HG03139 (cell line): ENCODE results near the gene FOXD1.
"Not testable (repeated sequence)": the region's sequence is repeated elsewhere in the genome, so short reads cannot be mapped to it uniquely, and the experiment has no call there.

Experiments
- ATAC-seq: cut with Tn5 transposase; IDR thresholded peaks from one replicate; pipeline ENCODE4 v1.9.1; 2021; ENCODE audit not compliant: unreplicated experiment

The FOXD1 gene

DNA sequence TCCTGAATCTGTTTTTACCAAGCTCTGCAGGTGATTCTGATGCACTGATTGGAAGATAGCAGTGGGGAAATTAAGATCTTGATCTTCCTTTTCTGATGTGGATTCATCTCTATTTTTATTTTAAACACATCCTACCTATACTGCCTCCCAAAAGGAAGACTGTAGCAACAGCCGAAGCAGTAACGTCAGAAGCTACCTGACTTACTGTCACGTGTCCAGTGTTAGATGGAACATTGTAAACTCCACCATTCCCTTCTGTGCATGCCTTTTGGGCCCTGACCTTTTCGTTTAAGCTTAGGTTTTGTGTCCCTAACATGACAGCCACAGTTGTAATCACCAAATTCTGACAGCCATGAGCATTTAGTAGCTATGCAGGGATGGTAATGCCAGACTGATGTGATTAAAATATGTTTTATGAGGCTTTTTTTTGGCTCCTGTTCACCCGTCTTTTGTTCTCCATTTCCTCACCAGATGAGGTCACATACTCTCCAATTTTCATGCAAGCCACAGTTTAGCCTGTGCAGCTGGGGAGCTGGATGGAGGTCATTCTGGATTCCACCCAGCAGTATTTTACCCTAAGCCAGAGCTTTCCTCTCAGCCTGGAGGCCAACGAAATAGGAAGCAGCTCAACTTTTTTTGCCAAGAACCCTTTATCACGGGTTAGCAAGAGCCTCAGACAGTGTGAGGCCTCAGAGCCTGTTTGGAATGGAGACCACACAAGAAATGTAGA lies 15.6 kb upstream of the FOXD1 start:
- ATAC-seq, result no peak

DNA sequence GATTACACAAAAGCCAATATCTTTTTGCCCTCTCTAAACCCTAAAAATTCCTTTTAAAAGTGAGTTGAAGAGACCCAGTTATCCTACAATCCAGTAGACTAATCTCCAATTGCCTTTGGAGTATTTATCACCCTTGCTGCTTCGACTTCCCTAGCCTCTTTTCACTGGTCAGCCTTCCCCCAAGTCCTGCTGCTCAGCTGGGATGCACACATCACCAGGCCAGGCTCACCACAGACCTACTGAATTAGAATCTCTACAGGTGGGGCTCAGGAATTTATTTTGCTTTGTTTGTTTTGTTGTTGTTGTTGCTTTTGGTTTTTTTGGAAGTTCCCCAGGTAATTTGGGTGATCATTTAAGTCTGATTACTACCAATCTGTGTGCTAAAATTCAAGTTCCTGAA lies 11.6 kb upstream of the FOXD1 start:
- no peak for ATAC-seq

DNA sequence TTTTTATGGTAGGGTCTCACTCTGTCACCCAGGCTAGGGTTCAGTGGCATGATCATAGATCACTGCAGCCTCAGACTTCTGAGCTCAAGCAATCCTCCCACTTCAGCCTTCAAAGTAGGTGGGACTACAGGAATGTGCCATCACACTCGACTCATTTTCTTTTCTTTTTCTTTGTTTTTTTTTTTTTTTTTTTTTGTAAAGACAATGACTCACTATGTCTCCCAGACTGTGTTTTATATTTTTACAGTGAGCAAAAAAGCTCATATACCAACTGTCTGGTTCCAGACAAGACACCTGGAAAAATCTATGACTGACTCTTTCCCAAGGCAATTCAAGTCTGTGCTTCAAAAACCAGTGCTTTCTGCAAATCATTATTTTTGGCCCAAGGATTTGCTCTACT lies 10.8 kb upstream of the FOXD1 start:
- ATAC-seq, result no peak

DNA sequence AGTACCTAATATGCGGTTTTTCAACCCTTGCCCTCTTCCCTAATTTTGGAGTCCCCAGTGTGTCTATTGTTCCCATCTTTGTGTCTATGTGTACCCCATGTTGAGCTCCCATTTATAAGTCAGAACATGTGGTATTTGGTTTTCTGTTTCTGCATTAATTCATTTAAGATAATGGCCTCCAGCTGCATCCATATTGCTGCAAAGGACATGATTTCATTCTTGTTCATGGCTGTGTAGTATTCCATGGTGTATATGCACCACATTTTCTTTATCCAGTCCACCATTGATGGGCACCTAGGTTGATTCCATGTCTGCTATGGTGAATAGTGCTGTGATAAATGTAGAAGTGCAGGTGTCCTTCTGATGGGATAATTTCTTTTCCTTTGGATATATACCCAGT lies 7.9 kb upstream of the FOXD1 start:
- not testable (repeated sequence) for ATAC-seq

DNA sequence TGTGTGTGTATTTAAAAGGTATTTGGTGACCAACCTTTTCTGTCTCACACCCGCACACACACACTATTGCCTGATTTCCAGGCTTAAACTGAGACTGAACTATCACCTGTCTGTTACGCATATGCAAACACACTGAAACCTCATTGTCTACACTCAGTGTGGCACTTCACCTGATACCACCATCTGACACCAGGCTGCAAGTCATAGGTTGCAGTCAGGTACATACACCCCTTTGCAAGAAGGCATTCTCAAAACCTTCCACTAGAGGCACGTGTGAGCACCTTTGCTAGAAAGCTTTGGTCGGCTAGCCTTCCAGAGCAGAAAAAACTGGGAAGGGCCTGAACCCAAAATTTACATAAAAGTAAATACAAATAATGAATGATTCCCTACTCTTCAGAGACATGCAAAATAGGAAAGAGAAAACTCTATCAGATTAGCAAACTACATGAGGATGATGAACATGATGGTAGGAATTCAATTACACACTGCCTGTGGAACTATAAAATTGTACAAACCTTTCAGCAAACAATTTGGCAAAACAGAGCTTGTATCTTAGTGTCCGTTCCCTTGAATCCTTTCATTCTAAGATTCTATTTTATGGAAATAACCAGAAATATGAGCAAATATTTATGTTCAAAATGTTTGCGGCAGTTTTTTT lies 5.9 kb upstream of the FOXD1 start:
- ATAC-seq, result no peak

DNA sequence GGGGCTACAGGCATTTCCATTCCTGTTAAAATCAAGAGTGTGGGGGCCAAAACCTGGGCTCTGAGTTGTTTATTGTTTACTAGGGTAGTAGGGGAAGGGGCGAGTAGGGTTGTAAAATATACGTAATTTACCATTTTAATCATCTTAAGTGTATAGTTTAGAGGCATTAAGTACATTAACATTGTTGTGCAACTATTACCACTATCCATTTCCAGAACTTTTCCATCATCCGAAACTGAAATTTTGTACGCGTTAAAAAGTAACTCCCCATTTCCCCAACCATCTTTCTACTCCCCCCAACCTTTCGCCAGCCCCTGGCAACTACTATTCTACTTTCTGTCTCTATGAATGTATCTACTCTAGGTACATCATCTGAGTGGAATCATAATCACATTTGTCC lies 3.6 kb upstream of the FOXD1 start:
- no peak for ATAC-seq

DNA sequence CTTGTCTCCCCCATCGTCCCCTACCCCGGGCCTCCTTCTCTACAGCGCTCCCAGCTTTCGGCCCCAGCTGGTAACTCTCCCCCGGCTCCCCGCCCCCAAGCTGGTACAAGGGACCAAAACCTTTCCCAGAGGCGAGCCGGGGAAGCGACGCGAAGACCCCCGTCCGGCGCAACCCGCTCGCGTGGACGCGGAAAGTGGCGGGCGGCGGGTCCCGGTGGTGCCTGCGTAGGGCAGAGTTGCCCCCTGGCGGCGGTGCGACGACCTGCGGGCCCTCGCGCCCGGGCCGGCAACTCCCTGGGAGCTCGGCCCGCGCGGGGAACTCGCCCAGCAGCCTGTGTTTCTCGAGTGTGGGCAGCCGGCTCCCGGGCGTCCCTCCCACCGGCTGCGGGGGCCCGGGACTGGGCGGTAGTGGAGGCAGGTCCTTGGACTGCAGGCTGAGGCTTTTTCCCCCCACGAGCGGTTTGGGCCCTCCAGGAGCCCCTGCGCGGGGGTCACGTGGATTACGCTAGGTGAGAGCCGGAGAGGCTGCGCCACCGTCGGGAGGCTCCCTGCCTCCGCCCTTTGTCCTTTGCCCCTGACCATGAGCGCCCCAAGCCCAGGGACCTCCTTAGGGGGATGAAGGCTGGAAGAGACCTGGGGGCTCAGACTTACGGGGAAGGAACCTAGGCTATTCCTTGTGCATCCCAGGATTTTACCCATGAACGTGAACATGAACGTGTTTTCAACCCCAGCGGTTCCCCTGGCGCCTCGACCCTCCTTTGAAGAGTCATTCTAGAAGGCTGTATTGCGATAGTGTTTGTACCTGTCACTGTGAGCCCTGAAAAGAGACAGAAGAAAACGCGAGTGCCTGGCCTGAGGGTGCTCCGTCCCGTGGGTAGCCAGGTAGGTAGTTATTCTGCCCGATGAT lies 2.9 kb upstream of the FOXD1 start:
- no peak for ATAC-seq

DNA sequence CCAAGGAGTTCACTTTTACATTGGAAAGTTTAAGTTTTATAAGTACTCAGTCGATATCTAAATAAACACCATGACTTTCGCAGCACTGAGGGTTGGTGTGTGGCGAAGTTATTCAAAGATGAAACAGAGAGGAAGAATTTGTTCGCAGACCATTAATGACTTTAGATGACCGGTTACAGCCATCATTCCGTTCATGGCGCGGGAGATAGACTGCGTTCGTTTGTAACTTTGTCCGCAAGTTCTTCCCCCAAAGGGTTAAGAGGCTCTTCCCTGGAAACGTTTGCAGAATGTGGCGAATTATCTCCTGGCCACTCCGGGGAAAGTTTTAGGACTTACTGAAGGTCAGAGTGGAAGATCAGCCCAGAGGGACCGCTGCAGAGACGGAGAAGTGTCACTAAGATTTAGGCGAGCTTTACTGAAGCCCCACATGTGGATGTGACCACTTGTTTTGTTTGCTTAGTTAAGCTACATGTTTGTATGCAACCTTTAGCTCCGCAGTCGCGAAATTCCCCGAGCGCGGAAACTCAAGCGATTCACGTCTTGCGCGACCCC lies 2.2 kb upstream of the FOXD1 start:
- ATAC-seq, result no peak

DNA sequence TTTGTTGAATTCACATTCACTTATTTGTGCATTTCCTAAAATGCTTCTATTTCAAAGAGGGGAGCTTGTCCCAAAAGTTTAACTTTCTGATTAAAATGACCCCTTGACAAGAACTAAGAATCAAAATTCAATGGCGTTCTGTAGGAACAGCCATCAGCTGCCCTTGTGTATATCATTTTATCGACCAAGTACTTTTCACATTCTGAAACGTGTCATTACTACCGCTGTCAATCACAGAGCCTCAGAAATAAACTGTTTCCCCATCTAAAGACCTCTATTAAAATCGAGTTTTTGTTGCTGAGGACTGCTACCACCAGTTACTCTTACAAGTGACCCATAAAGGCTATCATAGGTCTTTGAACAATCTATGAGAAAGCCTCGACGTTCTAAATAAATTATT lies 1.6 kb upstream of the FOXD1 start:
- ATAC-seq, result no peak

DNA sequence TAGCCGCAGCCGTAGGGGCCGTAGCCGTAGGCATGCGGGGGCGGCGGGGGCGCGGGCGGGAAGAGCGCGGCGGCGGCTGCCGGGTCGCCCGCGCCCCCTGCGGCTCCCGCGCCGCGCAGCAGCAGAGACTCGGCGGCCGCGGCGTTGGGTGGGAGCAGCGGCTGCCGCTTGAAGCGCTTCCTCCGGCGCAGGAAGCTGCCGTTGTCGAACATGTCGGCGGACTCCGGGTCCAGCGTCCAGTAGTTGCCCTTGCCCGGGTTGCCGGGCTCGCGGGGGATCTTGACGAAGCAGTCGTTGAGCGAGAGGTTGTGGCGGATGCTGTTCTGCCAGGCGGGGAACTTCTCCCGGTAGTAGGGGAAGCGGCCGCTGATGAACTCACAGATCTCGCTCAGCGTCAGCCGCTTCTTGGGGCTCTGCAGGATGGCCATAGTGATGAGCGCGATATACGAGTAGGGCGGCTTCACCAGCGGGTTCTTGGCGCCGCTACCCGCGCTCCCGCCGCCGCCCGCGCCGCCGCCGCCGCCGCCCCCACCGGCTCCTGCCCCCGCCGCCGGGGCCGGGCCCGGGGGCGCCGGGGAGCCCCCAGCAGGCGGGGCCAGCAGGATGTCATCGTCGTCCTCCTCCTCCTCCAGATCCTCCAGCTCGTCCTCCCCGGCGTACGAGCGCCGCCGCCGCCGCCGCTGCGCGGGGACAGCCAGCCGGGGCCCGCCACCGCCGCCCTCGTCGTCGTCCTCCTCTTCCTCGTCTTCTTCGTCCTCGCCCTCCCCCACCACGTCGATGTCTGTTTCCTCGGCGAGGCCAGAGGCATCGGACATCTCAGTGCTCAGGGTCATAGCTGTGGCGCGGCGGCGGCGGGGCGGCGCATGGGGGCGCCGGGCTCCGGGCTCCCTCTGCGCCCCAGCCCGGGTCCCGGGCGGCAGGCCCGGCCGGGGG lies 781 bp downstream of the FOXD1 start:
- ATAC-seq, result no peak

DNA sequence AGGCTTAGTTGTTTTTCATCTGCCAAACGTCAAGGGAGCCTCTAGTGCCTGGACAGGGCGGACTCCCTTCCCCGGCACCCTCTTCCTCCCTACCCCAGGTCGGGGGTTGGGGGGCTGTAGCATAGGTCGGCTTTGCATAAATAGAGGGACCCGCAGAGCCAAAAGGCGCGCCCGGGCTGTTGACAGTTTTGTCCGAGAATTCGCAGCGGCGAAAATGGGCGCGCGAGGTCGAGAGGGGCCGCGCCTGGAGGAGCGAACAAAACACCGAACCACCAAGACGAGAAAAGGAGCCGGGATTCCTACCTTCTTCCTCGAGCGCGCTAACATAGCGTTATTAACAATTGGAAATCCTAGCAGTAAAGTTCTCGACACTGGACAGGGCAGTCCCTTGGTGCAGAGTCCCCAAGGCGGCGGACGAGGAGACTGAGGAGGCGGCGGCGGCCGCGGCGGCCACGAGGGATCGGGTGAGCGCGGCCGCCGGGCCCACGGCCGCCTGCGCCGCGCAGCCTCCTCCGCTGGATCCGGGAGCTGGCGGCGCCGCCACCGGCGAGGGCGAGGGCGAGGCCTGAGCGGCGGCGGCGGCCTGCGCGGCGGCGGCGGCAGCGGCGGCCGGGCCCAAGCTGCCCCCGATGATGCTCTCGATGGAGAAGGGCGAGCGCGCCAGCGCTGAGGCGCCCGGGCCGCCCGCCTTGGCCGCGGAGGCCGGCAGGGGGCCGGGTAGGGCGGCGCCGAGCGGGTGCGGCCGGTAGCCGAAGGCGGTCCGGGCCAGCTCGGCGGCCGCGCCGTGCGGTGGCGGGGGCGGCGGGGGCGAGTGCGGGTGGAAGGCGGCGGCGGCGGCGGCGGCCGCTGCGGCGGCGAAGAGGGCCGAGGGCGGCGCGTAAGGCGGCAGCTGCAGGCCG lies 1.7 kb downstream of the FOXD1 start:
- ATAC-seq, result no peak

DNA sequence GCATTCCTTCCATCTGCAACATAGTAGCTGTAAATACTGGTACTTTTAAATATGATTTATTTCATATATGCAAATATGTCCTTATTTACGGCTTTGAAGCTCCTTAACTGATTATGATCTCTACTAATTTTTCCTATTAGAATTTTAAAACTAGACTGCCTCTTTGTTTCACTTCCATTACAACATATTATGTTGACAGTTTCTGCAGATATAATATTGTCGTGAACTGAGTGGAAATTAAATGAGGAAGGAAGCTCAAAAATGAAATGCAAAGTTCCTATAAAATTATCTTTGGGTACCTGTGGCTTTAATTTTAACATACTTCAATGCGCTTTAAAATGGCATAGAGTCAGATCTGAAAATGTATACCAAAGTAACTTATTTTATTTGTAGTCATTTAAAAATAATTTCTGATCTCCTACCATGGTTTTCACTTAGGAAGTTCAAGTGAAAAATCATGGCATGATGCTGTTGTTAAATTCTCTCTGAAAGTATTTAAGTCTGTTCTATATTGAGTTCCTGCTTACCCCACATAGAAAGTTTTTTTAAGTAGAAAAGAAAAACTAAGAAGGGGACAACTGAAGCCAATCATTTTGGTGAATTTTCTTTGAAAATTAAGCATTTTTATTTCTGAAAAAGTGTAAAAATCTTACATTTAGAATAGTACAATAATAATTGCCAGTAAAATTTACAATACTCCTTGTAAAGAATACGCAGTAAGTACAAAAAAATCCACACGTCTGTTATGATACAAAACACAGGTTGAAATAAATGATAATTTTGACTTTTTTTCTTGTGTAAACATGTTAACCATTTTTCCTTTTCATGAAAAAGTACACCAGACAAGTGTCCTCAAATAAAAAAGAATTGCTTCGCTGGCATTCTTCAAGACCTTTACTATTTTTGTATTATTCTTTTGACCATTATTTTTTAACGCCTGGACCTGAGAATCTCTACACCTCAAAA lies 2.6 kb downstream of the FOXD1 start:
- ATAC-seq, result no peak

DNA sequence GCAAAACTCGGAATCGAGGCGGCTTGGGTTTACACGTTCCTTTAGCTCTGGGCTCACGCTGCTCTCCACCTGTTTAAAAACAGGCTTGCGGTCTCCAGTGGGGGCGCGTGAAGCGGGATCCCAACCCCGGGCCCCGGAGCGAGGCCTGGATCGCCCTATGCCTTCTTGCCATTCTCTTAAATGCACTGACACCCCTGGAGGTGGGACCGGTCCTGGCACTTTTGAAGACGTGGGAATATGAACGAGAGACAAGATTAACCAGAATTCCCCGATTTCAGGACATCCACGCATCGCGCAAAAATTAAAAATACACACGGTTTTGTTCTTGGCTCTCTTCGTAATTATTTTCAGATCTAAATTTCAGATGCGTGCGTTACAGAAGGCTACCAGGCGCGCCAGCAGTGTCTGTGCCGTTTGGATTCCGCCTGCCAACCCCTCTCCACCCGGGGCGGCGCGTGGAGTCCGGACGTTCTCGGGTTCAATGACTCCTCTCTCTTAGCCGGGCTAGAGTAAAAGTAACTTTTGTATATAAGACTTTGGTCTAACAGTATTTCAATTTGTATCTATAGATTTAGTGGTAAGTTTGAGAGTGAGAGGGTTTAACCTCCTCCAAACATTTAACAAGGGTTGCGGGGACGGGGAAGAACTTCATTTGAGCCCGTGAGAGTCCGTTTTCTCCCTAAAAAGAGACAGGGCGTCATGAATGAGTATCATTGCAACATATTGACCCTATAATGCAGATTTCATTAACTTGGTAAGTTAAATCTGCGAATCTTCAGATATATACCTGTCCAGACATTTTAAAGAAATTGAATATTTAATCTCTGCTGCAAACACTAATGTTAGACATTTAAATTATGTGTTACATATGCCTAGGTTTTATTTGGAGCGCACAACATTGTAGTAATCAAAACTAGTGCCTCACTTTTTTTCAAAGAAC lies 3.8 kb downstream of the FOXD1 start:
- ATAC-seq, result no peak

DNA sequence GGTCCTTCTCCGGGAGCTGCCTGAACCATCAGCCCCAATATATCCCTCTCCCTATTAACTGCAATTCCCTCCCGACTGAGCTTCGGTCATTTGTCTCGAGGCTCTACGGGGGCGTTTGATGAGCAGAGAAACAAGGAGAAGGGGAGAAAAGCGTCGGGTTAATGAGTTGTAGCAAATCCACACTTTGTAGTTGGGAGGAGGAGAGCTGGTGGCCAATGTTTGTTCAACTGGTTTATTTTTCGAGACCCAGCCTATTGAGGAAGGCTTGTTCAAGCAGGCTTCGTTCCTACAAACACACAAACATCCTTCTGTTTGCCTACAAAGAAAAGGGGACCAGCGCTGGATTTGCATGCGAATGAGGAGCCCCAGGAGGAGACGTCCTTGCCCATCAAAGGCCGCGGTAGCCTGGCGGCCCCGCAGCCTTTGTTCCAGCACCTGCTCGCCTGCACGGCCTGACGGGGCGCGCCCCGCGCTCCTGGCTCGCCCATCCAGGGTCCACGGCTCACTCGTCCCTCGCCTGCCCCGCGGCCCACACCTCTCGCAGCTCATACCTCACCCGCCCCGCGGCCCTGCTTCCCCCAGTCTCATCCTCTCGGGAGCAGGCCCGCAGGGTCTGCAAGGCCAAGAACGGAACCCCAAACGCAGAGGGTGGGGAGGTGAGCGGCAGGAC lies 4.6 kb downstream of the FOXD1 start:
- no peak for ATAC-seq

DNA sequence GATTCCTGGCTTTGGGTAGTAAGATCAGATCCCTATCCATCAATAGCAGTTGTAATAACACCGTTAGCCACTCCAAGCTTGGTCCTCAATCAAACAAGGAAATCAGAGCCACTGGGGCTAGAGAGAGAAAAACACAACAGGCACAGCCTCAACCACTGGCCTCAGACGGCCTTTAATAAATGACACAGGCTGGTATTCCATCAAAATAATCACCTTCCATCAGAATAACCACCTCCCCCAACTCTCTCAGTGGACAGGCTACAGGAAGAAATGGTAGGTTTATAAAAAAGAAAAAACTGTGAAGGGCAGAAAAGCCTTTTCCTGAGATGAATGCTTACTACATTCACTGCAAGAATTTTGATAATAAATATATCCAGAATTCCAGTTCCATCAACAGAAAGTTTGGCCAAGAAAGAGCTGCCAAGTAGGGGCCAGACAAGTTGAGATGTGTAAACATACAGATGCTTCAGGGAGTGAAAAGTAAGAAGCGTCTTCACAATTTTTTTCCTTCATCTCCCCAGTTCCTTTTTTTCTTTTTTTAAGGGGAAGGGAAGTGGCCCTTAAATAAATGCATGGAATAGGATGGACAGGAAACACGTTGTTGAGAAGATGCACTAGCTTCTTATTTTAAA lies 5.5 kb downstream of the FOXD1 start:
- no peak for ATAC-seq

DNA sequence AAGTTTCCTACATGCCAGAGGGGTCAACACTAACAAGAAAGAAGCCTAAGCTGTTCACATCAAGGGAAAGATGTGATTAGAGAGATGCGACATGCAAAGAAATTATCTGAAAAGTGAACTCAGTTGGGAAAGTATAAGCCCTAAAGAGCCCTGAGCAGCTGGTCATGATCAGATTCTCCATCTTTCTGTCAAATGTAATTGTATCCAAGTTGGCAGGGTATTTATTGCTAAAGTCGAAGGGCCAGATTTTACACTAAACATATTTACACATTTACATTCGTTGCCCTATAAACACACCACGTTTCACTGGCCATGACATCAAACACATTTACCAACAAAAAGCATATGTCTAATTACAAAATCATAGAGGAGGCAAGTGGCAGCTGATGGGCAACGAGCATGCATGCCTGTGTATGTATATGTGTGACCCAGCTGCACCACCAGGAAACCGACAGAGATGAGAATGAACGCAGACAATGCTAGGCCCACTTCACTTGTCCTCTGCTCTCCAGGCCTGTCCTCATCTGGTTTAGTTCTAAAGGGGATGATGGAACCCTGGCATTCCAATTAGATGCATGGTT lies 6.3 kb downstream of the FOXD1 start:
- no peak for ATAC-seq
